Choroid plexus epithelial cell (primary cell): ENCODE results near the gene BABAM1.
A peak's percentile ranks its signal among the peaks of the same experiment; 100 is the strongest.

Source experiments
- DNase-seq: peaks from one replicate; pipeline ENCODE4 v3.0.0-alpha.2; 2010; ENCODE audit warnings: low read depth
- H3K4me3 ChIP-seq: 2 replicates; pipeline ENCODE4 v1.5.1; 2011; ENCODE audit warnings: low read depth, mild to moderate bottlenecking, control low read depth, low read length, moderate library complexity
- TF ChIP-seq, protein P1 (sequence below): conservative IDR thresholded peaks from 2 replicates; pipeline ENCODE4 v1.5.1; 2011; ENCODE audit warnings: low read depth, mild to moderate bottlenecking, control low read depth, inconsistent platforms, low read length, moderate library complexity

The BABAM1 gene

DNA sequence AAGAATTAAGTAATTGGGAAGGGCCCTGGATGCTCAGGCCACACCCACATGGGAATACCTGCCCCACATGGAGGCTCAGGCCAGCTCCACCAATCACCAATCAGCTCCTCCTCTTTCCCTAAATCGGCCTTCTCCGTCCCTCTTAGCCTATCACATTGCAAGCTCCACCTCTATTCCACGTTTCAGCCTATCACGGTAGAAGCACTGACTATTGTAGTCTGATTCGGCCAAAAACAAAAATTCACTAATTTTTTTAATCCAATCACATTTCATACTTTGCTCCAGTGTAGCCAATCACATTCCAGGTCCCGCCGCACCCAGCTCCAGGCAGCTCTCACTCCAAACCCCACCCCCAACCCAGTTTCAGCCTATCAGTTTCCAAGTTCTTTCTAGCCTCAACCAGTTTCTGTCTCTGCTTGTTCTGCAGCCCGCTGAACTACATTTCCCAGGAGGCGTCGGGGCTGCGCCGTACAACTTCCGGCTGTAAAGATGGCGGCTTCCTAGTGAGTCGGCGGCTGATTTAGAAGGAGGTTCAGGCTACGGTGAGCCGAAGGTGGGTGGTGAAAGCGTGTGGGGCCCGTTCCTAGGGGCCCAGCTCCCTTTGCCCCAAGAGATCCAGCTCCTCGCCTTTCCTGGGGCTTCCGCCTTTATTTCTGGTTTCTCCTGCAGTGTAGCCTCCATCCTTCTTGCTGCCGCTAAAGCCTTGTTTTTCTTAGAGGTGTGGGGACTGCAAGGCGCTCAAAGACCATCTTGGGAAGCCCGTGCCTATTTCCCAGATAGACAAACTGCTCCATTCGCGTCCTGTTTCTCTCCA lies at the start of gene BABAM1:
BABAM1 (plus strand) TSS at position 469 of the 814 bp plus-strand sequence. CDS start 1,364 bp downstream, outside the sequence.
- TF ChIP-seq, protein P1, sequence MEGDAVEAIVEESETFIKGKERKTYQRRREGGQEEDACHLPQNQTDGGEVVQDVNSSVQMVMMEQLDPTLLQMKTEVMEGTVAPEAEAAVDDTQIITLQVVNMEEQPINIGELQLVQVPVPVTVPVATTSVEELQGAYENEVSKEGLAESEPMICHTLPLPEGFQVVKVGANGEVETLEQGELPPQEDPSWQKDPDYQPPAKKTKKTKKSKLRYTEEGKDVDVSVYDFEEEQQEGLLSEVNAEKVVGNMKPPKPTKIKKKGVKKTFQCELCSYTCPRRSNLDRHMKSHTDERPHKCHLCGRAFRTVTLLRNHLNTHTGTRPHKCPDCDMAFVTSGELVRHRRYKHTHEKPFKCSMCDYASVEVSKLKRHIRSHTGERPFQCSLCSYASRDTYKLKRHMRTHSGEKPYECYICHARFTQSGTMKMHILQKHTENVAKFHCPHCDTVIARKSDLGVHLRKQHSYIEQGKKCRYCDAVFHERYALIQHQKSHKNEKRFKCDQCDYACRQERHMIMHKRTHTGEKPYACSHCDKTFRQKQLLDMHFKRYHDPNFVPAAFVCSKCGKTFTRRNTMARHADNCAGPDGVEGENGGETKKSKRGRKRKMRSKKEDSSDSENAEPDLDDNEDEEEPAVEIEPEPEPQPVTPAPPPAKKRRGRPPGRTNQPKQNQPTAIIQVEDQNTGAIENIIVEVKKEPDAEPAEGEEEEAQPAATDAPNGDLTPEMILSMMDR = no peak
- peak; percentile 100 for DNase-seq
- peak within 1 kb of the TSS; percentile 99 for H3K4me3 ChIP-seq

DNA sequence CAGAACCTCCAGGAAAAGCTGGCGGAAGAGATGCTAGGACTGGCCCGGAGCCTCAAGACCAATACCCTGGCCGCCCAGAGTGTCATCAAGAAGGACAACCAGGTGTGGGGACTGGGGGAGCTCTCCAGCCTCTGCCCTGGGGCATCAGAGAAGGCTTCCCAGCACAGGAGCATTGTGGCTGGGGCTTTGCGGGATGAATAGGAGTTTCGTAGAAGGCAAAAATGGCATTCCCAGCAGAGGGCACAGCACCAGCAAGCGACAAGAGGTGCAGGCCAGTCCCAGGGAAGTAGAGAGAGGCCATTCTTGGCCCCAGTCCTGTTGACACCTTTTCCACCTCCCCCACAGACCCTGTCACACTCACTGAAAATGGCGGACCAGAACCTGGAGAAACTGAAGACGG lies 48.0 kb upstream of the BABAM1 start:
- no peak overlapping the region for H3K4me3 ChIP-seq
- TF ChIP-seq, protein P1 = no peak
- no peak for DNase-seq

DNA sequence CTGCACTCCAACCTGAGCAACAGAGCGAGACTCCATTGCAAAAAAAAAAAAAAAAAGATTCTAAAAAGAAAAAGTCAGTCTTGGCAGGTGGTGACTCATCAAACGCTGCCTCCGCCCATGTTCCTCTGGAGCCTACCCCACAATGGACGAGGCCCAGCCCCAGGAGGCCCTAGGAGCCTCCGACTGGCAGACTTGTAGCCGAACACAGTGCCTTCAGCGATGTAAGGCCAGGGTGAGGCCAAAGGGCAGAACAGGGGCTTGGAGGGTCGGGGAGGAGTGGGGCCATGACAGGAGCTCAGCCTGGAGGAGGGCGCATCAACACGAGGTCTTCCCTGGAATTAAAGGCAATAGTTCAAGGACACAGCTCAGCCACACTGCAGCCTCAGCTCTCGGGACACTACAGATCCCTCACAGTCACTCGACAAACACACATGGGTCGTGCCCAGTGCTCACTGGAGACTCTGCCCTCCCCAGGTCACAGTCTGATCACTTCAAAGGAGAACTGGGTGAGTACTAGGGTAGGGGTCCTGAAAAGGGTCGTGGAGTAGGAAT lies 47.0 kb upstream of the BABAM1 start:
- H3K4me3 ChIP-seq = no peak overlapping the region
- DNase-seq = peak; percentile 87
- TF ChIP-seq, protein P1 = no peak

DNA sequence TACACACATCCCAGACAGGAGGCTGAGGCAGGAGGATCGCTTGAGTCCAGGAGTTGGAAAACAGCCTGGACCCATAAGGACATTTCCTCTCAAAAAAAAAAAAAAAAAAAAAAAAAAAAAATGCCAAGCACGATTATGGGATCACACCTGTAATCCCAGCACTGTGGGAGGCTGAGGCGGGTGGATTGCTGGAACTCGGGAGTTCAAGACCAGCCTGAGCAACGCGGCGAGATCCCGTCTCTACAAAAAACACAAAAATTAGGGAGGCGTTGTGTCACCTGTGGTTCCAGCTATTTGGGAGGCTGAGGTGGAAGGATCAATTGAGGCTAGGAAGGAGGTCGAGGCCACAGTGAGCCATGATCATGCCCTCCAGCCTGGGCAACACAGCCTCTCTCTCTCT lies 42.2 kb upstream of the BABAM1 start:
- no peak overlapping the region for H3K4me3 ChIP-seq
- no peak for DNase-seq
- TF ChIP-seq, protein P1 = no peak

DNA sequence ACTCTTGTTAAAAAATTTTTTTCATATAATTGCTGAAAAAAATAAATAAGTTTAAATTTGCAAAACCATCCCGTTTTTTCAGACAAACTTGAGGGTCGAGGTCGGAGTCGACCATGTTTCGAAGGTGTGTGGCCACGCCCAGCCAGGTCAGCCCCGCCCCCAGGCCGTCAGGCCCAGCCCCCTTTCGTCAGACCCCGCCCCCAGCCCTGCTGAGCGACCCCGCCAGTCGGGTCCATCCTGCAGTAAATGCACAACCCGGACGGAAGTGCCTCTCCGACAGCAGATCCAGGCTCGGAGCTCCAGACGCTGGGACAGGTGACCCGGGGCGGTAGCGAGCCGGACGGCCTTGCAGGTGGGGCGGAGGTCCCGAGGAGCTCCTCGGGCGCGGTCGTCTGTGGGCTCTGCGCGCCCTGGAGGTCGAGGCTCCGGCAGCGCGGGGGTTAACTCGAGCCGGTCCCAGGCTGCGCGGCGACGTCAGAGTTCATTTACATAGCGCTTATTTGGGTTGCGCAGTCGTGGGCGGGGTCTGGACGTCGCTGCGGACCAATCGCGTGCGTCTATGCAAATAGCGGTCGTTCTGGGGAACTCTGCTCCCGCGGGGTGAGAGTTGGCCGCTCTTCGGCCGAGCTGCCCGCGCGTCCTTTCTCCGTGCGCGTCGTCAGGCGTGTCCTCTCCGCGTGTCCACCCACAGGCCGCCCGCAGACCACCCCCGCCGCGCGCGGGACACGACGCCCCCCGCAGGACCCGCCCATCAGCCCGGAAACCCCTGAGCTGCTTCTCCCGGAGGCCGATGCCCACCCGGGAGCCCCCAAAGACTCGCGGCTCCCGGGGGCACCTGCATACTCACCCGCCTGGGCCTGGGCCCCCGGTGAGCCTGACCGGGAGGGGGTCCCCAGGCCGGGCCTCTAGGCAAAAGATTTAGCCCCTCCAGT lies 41.0 kb upstream of the BABAM1 start, which contains the start of gene OCEL1:
OCEL1 (plus strand) TSS at position 225 of the 932 bp plus-strand sequence; CDS start at position 247, 22 bp downstream.
- peak within 1 kb of the TSS; percentile 94 for H3K4me3 ChIP-seq
- DNase-seq = peak; percentile 97
- TF ChIP-seq, protein P1 = no peak

DNA sequence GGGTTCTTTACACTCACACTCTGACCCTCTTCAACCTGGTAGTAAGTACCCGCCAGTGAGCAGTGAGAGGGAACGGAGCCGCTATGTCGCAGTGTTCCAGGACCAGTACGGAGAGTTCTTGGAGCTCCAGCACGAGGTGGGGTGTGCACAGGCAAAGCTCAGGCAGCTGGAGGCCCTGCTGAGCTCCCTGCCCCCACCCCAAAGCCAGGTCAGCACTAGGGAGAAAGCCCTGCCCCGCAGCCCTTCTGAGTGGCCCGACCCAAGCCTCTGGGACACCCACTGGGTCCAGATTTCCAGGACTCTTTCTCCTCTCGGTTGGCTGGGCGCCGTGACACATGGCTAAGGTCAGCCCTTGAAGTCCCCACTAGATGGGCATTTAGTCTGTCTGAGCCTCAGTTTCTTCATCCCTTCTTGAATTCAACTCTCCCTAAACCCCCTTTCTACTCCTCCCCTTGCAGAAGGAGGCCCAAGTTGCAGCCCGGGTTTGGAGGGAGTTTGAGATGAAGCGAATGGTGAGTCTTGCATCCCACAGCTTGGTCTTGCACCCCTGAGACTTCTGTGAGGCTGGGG lies 39.4 kb upstream of the BABAM1 start:
- TF ChIP-seq, protein P1 = no peak
- H3K4me3 ChIP-seq = no peak overlapping the region
- DNase-seq = no peak
